ENCODE measurements around the gene LRCH3.

DNA sequence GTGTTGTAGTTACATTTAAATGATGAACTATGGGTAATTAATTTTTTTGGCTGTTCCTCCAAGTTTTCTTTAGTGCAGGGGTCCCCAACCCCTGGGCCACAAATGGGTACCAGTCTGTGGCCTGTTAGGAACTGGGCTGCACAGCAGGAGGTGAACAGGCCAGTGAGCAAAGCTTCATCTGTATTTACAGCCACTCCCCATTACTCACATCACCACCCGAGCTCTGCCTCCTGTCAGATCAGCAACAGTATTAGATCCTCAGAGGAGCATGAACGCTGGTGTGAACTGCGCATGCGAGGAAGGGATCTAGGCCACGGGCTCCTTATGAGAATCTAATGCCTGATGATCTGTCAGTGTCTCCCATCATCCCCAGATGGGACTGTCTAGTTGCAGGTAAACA is 83.0 kb downstream of the LRCH3 start:
- TF ChIP-seq, protein P1, sequence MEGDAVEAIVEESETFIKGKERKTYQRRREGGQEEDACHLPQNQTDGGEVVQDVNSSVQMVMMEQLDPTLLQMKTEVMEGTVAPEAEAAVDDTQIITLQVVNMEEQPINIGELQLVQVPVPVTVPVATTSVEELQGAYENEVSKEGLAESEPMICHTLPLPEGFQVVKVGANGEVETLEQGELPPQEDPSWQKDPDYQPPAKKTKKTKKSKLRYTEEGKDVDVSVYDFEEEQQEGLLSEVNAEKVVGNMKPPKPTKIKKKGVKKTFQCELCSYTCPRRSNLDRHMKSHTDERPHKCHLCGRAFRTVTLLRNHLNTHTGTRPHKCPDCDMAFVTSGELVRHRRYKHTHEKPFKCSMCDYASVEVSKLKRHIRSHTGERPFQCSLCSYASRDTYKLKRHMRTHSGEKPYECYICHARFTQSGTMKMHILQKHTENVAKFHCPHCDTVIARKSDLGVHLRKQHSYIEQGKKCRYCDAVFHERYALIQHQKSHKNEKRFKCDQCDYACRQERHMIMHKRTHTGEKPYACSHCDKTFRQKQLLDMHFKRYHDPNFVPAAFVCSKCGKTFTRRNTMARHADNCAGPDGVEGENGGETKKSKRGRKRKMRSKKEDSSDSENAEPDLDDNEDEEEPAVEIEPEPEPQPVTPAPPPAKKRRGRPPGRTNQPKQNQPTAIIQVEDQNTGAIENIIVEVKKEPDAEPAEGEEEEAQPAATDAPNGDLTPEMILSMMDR (IDR thresholded peaks at IDR 0.05): no peak
- no peak for TF ChIP-seq POLR2A (IDR thresholded peaks at IDR 0.05)
